Measurements from ENCODE around the gene FAM13B.
"Not testable (repeated sequence)": the region's sequence is repeated elsewhere in the genome, so short reads cannot be mapped to it uniquely, and the experiment has no call there.

The FAM13B gene

GRCh38 chr5:137960819-137961218, 72.1 kb downstream of the FAM13B start:
- DNase-seq (ENCODE audit: low spot score): no peak

DNA sequence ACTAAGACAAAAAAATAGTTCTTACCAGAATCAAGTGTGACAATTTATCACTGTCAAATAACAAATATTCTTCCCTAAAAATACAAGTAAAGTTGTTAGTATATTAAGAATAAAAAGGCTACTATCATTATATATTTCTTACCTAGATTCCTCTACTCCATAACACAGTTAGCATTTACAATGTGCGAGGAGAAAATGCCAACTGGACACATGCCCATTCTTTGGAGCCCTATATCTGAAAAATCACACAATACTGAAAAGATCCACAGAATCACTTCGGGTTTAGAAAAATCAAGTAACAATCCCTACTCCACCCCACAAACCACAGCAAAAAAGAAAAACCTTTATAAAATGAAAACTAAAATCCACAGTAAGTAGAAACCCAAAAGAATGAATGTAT, 72.7 kb downstream of the FAM13B start:
- no peak for DNase-seq (ENCODE audit: low spot score)

DNA sequence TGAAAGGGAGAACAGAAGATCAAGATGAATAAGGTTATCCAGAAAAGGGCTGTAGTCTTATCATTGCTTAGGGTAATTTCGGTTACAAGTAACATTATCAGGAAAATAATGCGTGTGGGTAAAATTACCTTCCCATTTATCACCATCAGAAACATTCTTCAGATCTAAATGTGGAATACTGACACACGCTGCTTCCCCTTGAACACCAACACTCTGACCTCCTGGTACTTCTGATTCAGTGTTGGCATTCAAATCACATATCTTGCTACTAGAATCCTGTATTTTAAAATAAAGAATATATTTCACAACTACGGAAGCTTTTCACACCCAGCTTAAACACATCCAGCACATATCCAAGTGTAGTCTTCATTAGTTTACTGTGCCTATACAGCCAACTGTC, 73.4 kb downstream of the FAM13B start:
- no peak for DNase-seq (ENCODE audit: low spot score)

DNA sequence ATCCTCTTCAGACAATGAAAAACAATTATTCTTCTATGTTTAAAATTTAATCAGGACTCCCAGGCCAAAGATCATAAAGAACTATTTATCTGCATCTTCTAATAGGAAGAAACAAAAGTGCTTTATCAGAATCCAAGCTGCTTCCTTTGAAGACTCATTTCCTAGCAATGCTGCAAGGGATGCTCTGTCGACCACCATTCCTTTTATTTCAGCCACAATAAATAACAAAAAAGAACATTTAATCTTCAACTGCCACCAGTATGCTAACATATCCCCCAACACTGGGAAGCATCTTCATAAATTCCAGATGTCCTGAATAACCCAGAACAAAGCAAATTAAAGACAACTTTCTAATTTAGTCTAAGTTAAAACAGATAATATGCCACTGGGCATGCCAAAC, 74.9 kb downstream of the FAM13B start:
- no peak for DNase-seq (ENCODE audit: low spot score)

DNA sequence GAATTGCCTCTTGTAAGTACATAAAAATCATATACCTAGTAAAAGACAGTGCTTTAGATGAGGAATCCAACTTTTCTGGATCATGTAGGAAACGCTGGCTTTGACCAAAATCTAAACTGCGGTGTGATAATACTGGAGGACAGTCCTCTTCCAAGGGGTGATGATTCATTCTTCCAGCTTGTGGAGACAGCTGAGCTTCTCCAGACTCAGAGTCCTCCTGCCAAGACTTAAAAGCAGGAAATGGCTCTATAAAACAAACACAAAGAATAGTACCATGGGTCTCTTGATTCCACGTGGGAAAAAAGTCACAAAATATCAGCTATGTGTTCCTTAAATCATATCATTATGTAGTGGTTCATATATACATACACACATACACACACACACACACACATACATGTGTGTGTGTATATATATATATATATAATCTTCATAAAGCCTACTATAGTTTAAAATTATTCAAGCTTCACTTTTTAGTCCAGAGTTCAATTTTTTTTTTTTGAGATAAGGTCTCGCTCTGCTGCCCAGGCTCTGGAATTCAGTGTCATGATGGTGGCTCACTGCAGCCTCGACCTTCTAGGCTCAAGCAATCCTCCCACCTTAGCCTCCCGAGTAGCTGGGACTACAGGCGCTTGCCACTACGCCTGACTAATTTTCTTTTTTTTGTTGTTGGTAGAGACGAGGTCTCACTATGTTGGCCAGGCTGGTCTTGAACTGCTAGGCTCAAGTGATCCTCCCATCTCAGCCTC, 78.6 kb downstream of the FAM13B start:
- no peak for DNase-seq (ENCODE audit: low spot score)

DNA sequence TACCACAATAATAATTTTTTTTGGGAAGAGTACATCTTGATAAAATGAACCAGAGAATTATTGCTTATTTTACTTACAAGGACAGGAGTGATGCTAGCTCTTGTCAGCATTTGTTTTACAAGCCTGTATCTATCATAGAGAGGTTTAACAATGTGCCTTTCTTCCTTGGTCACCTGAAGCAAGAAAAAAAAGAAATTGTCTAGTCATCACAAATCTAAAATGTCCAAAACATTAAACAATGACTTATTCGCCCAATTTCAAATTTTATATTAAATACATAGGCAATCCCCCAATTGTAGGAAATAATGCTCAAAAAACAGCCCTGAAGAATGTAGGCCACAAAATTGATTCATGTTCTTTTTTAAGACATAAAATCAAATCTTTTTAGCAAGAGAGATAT, 87.1 kb downstream of the FAM13B start:
- DNase-seq (ENCODE audit: low spot score): no peak

DNA sequence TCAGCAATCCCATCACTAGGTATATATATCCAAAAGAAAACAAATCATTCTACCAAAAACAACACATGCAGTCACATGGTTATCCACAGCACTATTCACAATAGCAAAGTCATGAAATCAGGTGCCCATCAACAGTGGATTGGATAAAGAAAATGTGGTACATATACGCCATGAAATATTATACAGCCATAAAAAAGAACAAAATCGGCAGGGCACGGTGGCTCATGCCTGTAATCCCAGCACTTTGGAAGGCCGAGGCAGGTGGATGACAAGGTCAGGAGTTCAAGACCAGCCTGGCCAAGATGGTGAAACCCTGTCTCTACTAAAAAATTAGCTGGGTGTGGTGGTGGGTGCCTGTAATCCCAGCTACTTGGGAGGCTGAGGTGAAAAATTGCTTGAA, 88.6 kb downstream of the FAM13B start:
- DNase-seq (ENCODE audit: low spot score): not testable (repeated sequence)

DNA sequence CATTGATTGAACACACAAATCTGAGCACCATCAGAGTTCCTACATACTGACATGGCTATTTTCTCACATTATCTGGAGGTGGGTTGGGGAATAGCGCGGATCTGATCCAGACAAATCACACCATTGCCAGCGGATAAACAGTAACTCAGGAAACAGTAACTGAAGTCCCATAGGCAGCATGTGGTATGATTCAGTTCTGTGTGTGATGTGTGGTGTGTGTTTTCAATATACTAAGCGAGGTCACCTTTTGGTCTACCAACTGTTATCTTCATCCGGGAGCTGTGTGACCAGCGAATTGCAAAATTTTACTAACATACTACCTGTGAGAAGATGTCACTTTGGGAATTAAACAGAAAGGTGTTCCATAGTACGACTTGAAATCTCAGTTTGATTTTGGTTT, 93.5 kb downstream of the FAM13B start:
- no peak for DNase-seq (ENCODE audit: low spot score)

DNA sequence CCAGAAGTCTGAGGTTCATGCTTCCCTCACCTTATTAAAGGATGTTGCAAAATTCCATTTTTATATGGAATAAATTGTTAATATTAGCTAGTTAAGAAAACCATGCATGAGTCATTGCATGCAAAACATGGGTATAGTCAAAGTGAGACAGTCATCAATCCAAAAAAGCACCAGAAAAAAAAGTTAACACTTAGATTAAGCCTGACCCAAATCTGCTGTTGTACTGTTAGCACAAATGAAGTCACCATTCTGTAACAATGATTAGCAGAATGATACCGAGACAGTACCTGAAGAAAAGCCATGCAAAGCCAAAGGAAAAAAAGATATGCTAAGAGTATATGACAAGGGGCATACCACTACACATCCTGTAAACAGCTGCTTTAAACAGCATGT, 94.1 kb downstream of the FAM13B start:
- no peak for DNase-seq (ENCODE audit: low spot score)

GRCh38 chr5:137937994-137938750, 94.7 kb downstream of the FAM13B start:
- DNase-seq (ENCODE audit: low spot score): no peak

DNA sequence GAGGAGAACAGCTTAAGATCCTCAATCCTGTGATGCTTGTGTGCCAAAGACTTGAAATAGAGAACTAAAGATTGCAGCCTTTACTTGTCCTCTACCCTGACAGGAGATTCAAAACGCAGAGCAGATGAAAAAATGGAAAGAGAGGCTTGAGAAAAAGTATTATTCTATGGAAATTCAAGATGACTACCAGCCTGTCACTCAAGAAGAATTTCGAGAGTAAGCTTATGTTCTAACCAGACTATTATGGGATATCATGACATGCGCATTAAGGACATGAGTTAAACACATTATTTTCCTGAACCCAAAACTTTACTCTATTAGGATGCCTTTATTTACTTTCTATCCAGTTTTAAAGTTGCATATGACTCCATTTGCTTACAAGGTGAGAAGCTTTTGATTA, 97.2 kb downstream of the FAM13B start:
- no peak for DNase-seq (ENCODE audit: low spot score)

DNA sequence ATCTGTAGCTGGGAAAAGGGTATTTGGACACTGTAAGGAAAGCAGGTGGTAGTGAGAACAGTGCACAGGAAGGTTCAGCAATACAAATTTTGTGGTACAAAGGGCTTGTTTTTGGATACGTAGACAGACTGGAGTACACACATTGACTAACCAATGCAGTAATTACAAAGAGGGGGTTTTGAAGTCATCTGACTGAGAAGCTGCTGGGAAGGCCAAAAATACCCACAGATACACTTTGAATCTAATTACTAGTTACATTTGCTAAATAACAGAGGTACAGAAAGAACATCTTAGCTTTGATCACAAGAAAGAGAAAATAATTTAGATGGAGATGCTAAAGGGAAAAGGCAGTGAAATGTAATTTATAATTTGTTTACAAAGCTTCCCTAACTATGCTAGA, 97.7 kb downstream of the FAM13B start:
- no peak for DNase-seq (ENCODE audit: low spot score)

GRCh38 chr5:137933491-137933911, 99.4 kb downstream of the FAM13B start:
- DNase-seq (ENCODE audit: low spot score): no peak

DNA sequence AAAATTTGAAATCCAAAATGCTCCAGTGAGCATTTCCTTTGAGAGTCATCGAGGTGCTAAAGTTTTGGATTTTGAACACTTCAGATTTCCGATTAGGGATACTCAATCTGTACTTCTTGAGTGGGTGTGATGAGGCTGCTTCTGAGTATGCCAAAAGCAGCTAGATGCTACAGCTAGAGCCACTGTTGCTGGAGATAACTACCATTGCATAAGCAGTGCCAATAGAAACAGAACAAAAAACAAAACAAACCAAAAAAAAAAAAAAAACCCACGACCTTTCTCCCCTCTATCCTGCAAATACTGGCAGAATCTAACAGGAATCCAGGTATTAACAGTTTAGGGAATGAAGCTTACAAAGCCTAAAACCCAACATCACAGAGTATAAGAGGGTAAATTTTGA, 100.1 kb downstream of the FAM13B start:
- no peak for DNase-seq (ENCODE audit: low spot score)

- DNase-seq (ENCODE audit: low spot score): no peak
Measured at GRCh38 chr5:137923856-137924255, 109.0 kb downstream of the FAM13B start.

DNA sequence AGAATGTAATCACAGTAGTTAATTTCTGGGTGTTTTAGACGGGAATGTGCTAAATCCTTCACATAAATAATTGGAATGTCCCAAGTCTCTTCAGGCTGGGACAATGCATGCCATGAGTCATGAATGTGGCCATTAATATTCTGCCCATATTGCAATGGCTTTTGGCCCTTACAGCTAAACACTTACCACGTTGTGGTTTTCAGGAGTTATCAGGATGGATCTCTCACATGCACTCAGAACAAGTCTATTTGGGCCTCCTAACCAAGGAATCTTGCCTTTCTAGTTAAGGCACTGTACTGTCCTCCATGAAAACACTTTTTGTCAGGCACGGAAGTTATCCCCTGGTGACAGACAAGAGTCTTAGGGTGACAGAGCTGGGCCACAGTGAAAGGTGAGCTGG, 110.9 kb downstream of the FAM13B start:
- no peak for DNase-seq (ENCODE audit: low spot score)

- no peak for DNase-seq (ENCODE audit: low spot score)
Measured at GRCh38 chr5:137916923-137917322, 116.0 kb downstream of the FAM13B start.

- DNase-seq (ENCODE audit: low spot score): no peak
Measured at GRCh38 chr5:137914758-137915157, 118.1 kb downstream of the FAM13B start.

DNA sequence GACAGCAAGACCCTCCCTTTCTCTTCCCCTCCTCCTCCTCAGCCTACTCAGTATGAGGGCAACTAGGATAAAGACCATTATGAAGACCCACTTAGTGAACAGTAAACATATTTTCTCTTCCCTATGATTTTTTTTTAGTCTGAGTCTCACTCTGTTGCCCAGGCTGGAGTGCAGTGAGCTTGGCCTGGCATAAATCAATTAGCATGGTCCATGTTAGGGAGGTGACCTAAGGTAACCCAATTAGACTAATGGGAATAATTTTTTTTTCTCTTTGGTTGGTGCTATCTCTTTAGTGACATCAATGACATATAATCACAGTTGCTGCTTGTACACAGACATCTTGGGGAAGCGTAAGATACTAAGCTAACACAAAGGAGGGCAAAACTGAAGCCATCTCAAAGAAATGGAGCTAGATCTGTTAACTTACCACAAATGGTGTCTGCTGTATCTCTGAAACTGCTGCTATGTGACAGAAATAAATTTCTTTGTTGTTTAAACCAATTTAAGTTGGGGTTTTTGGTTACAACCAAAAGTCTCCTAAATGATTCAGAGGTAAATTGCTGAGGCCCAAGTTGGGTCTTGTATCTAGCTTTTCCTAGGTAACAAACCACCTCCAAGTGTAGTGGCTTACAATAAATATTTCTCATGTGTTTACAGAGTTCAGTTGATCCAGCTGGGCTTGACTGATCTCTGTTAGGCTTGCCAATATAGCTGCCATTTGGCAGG, 130.3 kb downstream of the FAM13B start:
- DNase-seq (ENCODE audit: low spot score): no peak

DNA sequence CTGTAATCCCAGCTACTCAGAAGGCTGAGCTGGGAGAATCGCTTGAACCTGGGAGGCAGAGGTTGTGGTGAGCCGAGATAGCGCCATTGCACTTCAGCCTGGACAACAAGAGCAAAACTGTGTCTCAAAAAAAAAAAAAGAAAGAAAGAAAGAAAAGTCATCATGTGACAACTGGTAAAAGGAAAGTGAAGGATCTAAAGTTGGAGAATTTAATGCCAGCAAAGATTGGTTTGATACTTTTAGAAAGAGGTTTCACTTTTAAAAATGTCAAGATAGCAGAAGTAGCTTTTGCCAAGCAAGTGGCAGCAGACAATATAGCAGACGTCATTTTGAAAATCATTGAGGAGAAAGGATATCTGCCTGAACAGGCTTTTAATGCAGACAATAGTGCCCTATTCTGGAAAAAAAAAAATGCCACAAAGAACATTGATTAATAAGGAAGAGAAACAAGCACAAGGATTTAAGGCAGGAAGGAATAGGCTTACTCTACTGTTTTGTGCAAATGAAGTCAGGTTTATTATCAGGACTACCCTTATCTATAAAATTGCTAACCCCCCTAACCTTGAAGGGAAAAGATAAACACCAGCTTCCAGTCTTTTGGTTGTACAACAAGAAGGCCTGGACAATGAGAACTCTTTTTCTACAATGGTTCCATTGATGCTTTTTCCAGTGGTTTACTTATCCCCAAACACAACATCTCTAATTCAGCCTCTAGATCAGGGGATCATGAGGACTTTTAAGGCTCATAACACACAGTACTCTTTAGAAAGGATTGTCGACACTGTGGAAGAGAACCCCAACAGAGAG, 131.7 kb downstream of the FAM13B start:
- DNase-seq (ENCODE audit: low spot score): no peak

DNA sequence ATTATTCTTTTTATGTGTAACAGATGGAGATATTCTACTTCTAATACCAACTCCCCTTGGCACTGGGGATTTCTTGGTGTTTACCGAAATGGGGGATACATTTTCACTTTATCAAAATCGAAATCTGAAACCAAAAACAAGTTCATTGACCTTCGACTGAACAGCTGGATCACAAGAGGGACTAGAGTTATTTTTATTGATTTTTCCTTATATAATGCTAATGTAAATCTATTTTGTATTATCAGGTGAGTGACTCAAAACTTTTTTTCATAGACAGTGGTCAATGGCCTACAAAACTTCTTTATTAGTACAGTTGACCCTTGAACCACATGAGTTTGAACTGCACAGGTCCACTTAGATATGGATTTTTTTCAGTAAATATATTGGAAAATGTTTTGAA, 133.4 kb downstream of the FAM13B start:
- no peak for DNase-seq (ENCODE audit: low spot score)

- DNase-seq (ENCODE audit: low spot score): no peak
Measured at GRCh38 chr5:137896560-137896959, 136.3 kb downstream of the FAM13B start.

Data from HuH-7 (cell line).